CD4-positive, alpha-beta T cell (primary cell): ENCODE measurements around the gene GMPPB. TPM values are rescaled to one million over a fixed set of nuclear protein-coding genes. Genes with fewer than 3 reads are reported as not detected.
"Not testable (repeated sequence)": the region's sequence is repeated elsewhere in the genome, so short reads cannot be mapped to it uniquely, and the experiment has no call there.

Experiments used
- ATAC-seq: fragments of 200-7000 bp; cut with Tn5 transposase; one replicate; pipeline ENCODE4 v1.10.0; 2022; ENCODE audit warnings: mild to moderate bottlenecking; ENCODE audit not compliant: poor library complexity
- CTCF ChIA-PET: fragments of 350-600 bp; sonication (Branson Sonifier 250); formaldehyde crosslinking; loops from one replicate; lab custom pipeline; 2021; ENCODE audit warnings: antibody characterized with exemption, inconsistent platforms; lab: Charles Lee
- POLR2A ChIA-PET: fragments of 350-600 bp; sonication (Branson Sonifier 250); formaldehyde crosslinking; loops from one replicate; lab custom pipeline; 2021; ENCODE audit warnings: antibody characterized with exemption, inconsistent platforms; lab: Charles Lee
- DNase-seq, 14 experiments: peaks; one replicate each; pipeline ENCODE4 v3.0.0-alpha.2; 2013 to 2020; ENCODE audit warnings: mixed read lengths in 2 of 14
- H3K27ac ChIP-seq, 2 donors: one replicate each; pipeline versions ENCODE4 v1.5.1 to v1.7.0; 2013; ENCODE audit warnings: low read length in 2 of 2, low read depth in 1 of 2, mild to moderate bottlenecking in 1 of 2
- H3K27me3 ChIP-seq, 2 experiments: 1 replicate in 1 of 2; 2 replicates in 1 of 2; pipeline versions ENCODE4 v1.6.1 to v1.7.0; 2013; ENCODE audit warnings: low read length in 2 of 2, control low read depth in 1 of 2, mild to moderate bottlenecking in 1 of 2, moderate library complexity in 1 of 2; ENCODE audit not compliant: insufficient read depth in 2 of 2, control insufficient read depth in 1 of 2
- H3K36me3 ChIP-seq: one replicate; pipeline ENCODE4 v1.6.1; 2013; ENCODE audit warnings: low read length, control low read depth; ENCODE audit not compliant: insufficient read depth
- H3K4me1 ChIP-seq: one replicate; pipeline ENCODE4 v1.6.1; 2013; ENCODE audit warnings: low read length, control low read depth; ENCODE audit not compliant: insufficient read depth
- H3K4me3 ChIP-seq: one replicate; pipeline ENCODE4 v1.5.1; 2013; ENCODE audit warnings: mild to moderate bottlenecking, low read length, moderate library complexity
- H3K9me3 ChIP-seq, 2 experiments: 1 replicate in 1 of 2; 2 replicates in 1 of 2; pipeline versions ENCODE4 v1.6.1 to v1.7.0; 2013; ENCODE audit warnings: low read length in 2 of 2, mild to moderate bottlenecking in 2 of 2, control low read depth in 1 of 2, moderate library complexity in 1 of 2; ENCODE audit not compliant: control insufficient read depth in 1 of 2, insufficient read depth in 1 of 2
- H3K27ac Mint-ChIP-seq: one replicate; pipeline ENCODE4 v1.8.0; 2020; ENCODE audit warnings: mixed read lengths
- H3K27me3 Mint-ChIP-seq: one replicate; pipeline ENCODE4 v1.8.0; 2021; ENCODE audit warnings: mixed read lengths
- H3K36me3 Mint-ChIP-seq: one replicate; pipeline ENCODE4 v1.8.0; 2021; ENCODE audit warnings: low read depth, mixed read lengths
- H3K4me1 Mint-ChIP-seq: one replicate; pipeline ENCODE4 v1.8.0; 2021; ENCODE audit warnings: low read depth, mixed read lengths
- H3K4me3 Mint-ChIP-seq: one replicate; pipeline ENCODE4 v1.8.0; 2020; ENCODE audit warnings: mild to moderate bottlenecking, mixed read lengths
- H3K9me3 Mint-ChIP-seq: one replicate; pipeline ENCODE4 v1.8.0; 2020; ENCODE audit warnings: mixed read lengths
- CTCF ChIP-seq: fragments of 200-600 bp; IDR thresholded peaks from one replicate; pipeline ENCODE4 v1.8.0; 2022; ENCODE audit warnings: antibody characterized with exemption, mild to moderate bottlenecking
- intact Hi-C, 2 experiments: fragments of 100-400 bp; cut with DNase I in 1 of 2; cut with micrococcal nuclease in 1 of 2; formaldehyde crosslinking; loops; one replicate each; pipeline versions ENCODE4 v1.15.1 to v1.9.0; 2023 to 2025; cut with DNase I, micrococcal nuclease
- total RNA-seq, 174 experiments: library from RNA in 2 of 174; stranded (reverse) in 2 of 174; gene quantifications; one replicate each; pipeline ENCODE4 v1.2.3 and lab custom pipeline; 2021 to 2026

The GMPPB gene
- total RNA-seq, 2 experiments from 2014 or later: 39.0 to 41.4 TPM

GRCh38 chr3:49689046-49689907, 34.5 kb downstream of the GMPPB start, which contains the start of the genes MST1 and RNF123:
MST1 (minus strand) TSS chr3:49689474; CDS start chr3:49688691, 783 bp downstream.
RNF123 (plus strand) TSS chr3:49689557; CDS start chr3:49691166, 1,609 bp downstream.
- H3K4me3 ChIP-seq: peak within 1 kb of the TSS; percentile 98
- intact Hi-C loops: loop anchor here in 1 of 2 experiments (2.0 kb wide), 1 partner anchor 16 kb away; no protein-coding TSS in a partner anchor

DNA sequence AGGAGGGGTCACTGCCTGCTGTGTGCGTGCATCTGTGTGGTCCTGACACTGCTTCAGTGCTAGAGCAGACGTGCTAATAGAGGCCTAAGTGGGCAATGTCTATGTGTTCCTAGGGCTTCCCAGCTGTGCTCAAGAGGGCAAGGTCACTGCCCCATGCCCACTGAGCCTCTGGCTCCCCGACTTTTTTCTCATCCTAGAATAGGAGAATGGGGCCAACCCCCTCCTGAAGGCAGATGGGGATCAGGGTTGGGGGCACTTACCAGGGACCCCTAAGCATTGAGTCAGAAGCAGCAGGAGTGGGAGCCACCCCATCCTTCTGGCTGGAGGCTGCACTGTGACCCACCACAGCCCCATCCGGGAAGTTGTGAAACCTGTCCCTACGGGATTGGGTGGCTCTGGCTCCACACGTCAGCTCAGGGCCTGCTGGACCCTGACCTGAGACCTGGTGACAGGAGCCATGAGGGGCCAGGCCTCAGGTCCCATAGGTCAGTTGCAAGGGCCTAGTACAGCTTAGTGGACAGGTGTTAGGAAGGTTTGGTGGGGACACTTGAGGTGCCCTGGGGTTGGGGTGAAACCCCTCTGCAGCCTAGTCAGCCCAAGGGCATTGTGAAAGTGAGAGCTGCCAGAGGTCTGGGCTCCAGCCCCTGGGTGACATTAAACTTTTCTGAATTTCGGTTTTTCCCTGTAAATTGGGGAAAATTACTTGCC, 35.3 kb downstream of the GMPPB start:
- not testable (repeated sequence) for H3K9me3 ChIP-seq, H3K27me3 ChIP-seq, ATAC-seq, H3K27me3 Mint-ChIP-seq, H3K9me3 Mint-ChIP-seq, H3K36me3 ChIP-seq
- Mint-ChIP-seq H3K4me3 (peak overlapping the region; percentile 97), H3K4me1 (peaks cover 35% of the 10 kb centered on the region), H3K27ac (peak overlapping the region; percentile 91), H3K36me3 (peaks cover 23% of the 10 kb centered on the region)
- H3K27ac ChIP-seq: peak overlapping the region; percentile 64 to 87
- ChIA-PET CTCF (interaction anchor here (2.1 kb wide), 1 partner anchor 149 kb away, joined by 5 read pairs; no protein-coding TSS in a partner anchor), POLR2A (interaction anchor here (0.9 kb wide), 1 partner anchor 16 kb away, joined by 3 read pairs; no protein-coding TSS in a partner anchor)
- DNase-seq: peak in 2 of 14 experiments; percentile 35 to 42
- H3K4me3 ChIP-seq: peak overlapping the region; percentile 98
- intact Hi-C loops: loop anchor here in 1 of 2 experiments (2.0 kb wide), 1 partner anchor 16 kb away; no protein-coding TSS in a partner anchor
- peaks cover 49% of the 10 kb centered on the region for H3K4me1 ChIP-seq

More at GRCh38 chr3:49689046-49689907, 34.5 kb downstream of the GMPPB start, which contains the start of the genes MST1 and RNF123:
- peak; percentile 80 for ATAC-seq
- peak; percentile 87 to 97 (median 91) for DNase-seq
- Mint-ChIP-seq H3K27me3 (peaks cover 4% of the 10 kb centered on the region), H3K4me1 (peaks cover 41% of the 10 kb centered on the region), H3K36me3 (peaks cover 17% of the 10 kb centered on the region), H3K9me3 (no peaks in the 10 kb centered on the region), H3K27ac (peak within 1 kb of the TSS; percentile 91), H3K4me3 (peak within 1 kb of the TSS; percentile 97)
- Histone ChIP-seq H3K27me3 (no peaks in the 10 kb centered on the region), H3K4me1 (peaks cover 49% of the 10 kb centered on the region), H3K36me3 (no peaks in the 10 kb centered on the region), H3K9me3 (no peaks in the 10 kb centered on the region), H3K27ac (peak within 1 kb of the TSS; percentile 64 to 87)
- POLR2A ChIA-PET: interaction anchor here (0.9 to 1.0 kb wide), 2 partner anchors 17 to 86 kb away, joined by 3 read pairs; no protein-coding TSS in a partner anchor
- CTCF ChIA-PET: interaction anchor here (2.1 kb wide), 1 partner anchor 150 kb away, joined by 5 read pairs; no protein-coding TSS in a partner anchor
- peak; percentile 55 for TF ChIP-seq CTCF

DNA sequence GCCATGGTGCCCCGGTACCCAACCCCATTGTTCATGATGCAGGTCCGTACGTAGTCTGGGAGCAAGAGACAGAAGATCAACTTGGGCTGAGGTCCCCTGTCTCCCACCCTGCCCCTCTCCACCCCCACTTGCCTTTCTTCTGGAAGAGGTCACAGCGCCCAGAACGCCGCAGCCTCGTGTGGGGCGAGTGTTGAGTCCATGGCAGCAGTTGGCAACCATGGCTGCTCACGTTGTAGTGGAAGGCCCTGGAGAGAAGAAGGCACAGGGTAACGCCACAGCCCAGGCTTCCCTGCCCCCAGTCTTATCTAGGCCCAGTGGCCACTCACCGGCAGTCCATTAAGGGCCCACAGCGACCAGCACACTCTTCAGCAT, 36.3 kb downstream of the GMPPB start:
- ATAC-seq, intact Hi-C loops, H3K27me3 Mint-ChIP-seq, DNase-seq, H3K27ac ChIP-seq, H3K27me3 ChIP-seq, H3K4me3 ChIP-seq, H3K27ac Mint-ChIP-seq, H3K9me3 Mint-ChIP-seq, H3K9me3 ChIP-seq, POLR2A ChIA-PET: not testable (repeated sequence)
- peaks cover 31% of the 10 kb centered on the region for H3K4me1 Mint-ChIP-seq
- H3K4me3 Mint-ChIP-seq: peak overlapping the region; percentile 65
- Histone ChIP-seq H3K4me1 (peaks cover 49% of the 10 kb centered on the region), H3K36me3 (peaks cover 15% of the 10 kb centered on the region)
- peaks cover 32% of the 10 kb centered on the region for H3K36me3 Mint-ChIP-seq
- CTCF ChIA-PET: interaction anchor here (2.1 kb wide), 1 partner anchor 148 kb away, joined by 5 read pairs; no protein-coding TSS in a partner anchor

- Mint-ChIP-seq H3K4me3 (peak overlapping the region; percentile 65), H3K36me3 (peaks cover 32% of the 10 kb centered on the region), H3K4me1 (peaks cover 29% of the 10 kb centered on the region)
- H3K27me3 ChIP-seq, intact Hi-C loops, H3K27ac Mint-ChIP-seq, H3K27ac ChIP-seq, H3K27me3 Mint-ChIP-seq, POLR2A ChIA-PET, H3K9me3 Mint-ChIP-seq, CTCF ChIA-PET, H3K9me3 ChIP-seq: not testable (repeated sequence)
- peaks cover 49% of the 10 kb centered on the region for H3K4me1 ChIP-seq
- H3K4me3 ChIP-seq: peak overlapping the region; percentile 52
- peak in 7 of 14 experiments; percentile 23 to 64 (median 46) for DNase-seq
- H3K36me3 ChIP-seq: peaks cover 20% of the 10 kb centered on the region
- ATAC-seq: peak; percentile 16
Observed at GRCh38 chr3:49686769-49687423, 36.9 kb downstream of the GMPPB start.

- H3K9me3 ChIP-seq, H3K27me3 ChIP-seq, H3K27ac ChIP-seq, CTCF ChIA-PET, intact Hi-C loops, H3K27ac Mint-ChIP-seq, H3K27me3 Mint-ChIP-seq, POLR2A ChIA-PET, H3K9me3 Mint-ChIP-seq: not testable (repeated sequence)
- Mint-ChIP-seq H3K36me3 (peaks cover 32% of the 10 kb centered on the region), H3K4me1 (peaks cover 29% of the 10 kb centered on the region), H3K4me3 (peak overlapping the region; percentile 69)
- DNase-seq (peak in 12 of 14 experiments; percentile 7 to 62 (median 26)), ATAC-seq (peak; percentile 39)
- Histone ChIP-seq H3K4me1 (peaks cover 46% of the 10 kb centered on the region), H3K36me3 (peaks cover 25% of the 10 kb centered on the region), H3K4me3 (peak overlapping the region; percentile 52)
Observed at GRCh38 chr3:49686346-49686745, 37.4 kb downstream of the GMPPB start.
